Cardiac muscle cell (in vitro differentiated cells and primary cell): ENCODE results near the gene BST2. TPM values are rescaled to one million over a fixed set of nuclear protein-coding genes. Genes with fewer than 3 reads are reported as not detected.

Experiments used
- DNase-seq, 2 donors: peaks; one replicate each; pipeline versions ENCODE4 v3.0.0 to v3.0.0-alpha.2; 2010 to 2017; ENCODE audit warnings: low read depth in 1 of 2, low spot score in 1 of 2
- H3K27ac ChIP-seq: fragments of 200-600 bp; sonication (generic); 2 replicates; pipeline ENCODE4 v1.5.1; 2016
- H3K27me3 ChIP-seq: fragments of 200-600 bp; sonication (generic); 2 replicates; pipeline ENCODE4 v1.6.0; 2016; ENCODE audit warnings: control low read depth
- H3K36me3 ChIP-seq: fragments of 200-600 bp; sonication (generic); 2 replicates; pipeline ENCODE4 v1.5.1; 2016; ENCODE audit warnings: control low read depth
- H3K4me1 ChIP-seq: fragments of 200-600 bp; sonication (generic); 2 replicates; pipeline ENCODE4 v1.8.1; 2017; ENCODE audit warnings: low read depth, mild to moderate bottlenecking, mixed run types
- H3K4me3 ChIP-seq: fragments of 200-600 bp; sonication (generic); 2 replicates; pipeline ENCODE4 v1.5.1; 2016; ENCODE audit warnings: mild to moderate bottlenecking
- H3K9me3 ChIP-seq: fragments of 200-600 bp; sonication (generic); 2 replicates; pipeline ENCODE4 v1.5.1; 2017; ENCODE audit warnings: low read depth, mild to moderate bottlenecking, control low read depth
- polyA plus RNA-seq: library from polyadenylated mRNA; unstranded; fragments of >200 nt; fragmentation: Nextera tagmentation; extraction: Ambion mirVana; gene quantifications from 2 replicates; pipeline ENCODE4 v1.2.1, GENCODE V29; 2016
- total RNA-seq: library from RNA; depleted of rRNA; stranded (reverse); fragments of >200 nt; gene quantifications from 2 replicates; pipeline ENCODE4 v1.2.3, GENCODE V29; 2016
- TF ChIP-seq, protein P1 (sequence below): IDR thresholded peaks from 2 replicates; pipeline ENCODE4 v1.5.1; 2012; ENCODE audit warnings: low read depth, mild to moderate bottlenecking, low read length

Gene BST2
- total and polyA plus RNA-seq, 2 experiments from 2014 or later: 91.8 to 166 TPM

- Histone ChIP-seq H3K9me3 (no peaks in the 10 kb centered on the region), H3K27me3 (no peaks in the 10 kb centered on the region), H3K27ac (no peak overlapping the region), H3K4me1 (no peaks in the 10 kb centered on the region), H3K4me3 (no peak overlapping the region), H3K36me3 (no peaks in the 10 kb centered on the region)
- TF ChIP-seq, protein P1, sequence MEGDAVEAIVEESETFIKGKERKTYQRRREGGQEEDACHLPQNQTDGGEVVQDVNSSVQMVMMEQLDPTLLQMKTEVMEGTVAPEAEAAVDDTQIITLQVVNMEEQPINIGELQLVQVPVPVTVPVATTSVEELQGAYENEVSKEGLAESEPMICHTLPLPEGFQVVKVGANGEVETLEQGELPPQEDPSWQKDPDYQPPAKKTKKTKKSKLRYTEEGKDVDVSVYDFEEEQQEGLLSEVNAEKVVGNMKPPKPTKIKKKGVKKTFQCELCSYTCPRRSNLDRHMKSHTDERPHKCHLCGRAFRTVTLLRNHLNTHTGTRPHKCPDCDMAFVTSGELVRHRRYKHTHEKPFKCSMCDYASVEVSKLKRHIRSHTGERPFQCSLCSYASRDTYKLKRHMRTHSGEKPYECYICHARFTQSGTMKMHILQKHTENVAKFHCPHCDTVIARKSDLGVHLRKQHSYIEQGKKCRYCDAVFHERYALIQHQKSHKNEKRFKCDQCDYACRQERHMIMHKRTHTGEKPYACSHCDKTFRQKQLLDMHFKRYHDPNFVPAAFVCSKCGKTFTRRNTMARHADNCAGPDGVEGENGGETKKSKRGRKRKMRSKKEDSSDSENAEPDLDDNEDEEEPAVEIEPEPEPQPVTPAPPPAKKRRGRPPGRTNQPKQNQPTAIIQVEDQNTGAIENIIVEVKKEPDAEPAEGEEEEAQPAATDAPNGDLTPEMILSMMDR: no peak
- no peak for DNase-seq
These were observed 6.4 kb downstream of the BST2 start for GRCh38 chr19:17398902-17399527.

- Histone ChIP-seq H3K27ac (peak overlapping the region; percentile 39), H3K27me3 (no peaks in the 10 kb centered on the region), H3K4me1 (peaks cover 5% of the 10 kb centered on the region), H3K4me3 (no peak overlapping the region), H3K9me3 (no peaks in the 10 kb centered on the region), H3K36me3 (no peaks in the 10 kb centered on the region)
- DNase-seq: peak; percentile 51 to 84
- TF ChIP-seq, protein P1: peak; percentile 82
These were observed 10.5 kb downstream of the BST2 start for GRCh38 chr19:17394891-17395415.

- Histone ChIP-seq H3K27me3 (no peaks in the 10 kb centered on the region), H3K36me3 (no peaks in the 10 kb centered on the region), H3K27ac (no peak within 1 kb of the TSS), H3K9me3 (no peaks in the 10 kb centered on the region), H3K4me1 (peaks cover 5% of the 10 kb centered on the region), H3K4me3 (no peak within 1 kb of the TSS)
- TF ChIP-seq, protein P1: no peak
- DNase-seq: no peak
These were observed 11.5 kb downstream of the BST2 start, which contains the start of gene CCDC194 for GRCh38 chr19:17393914-17394313. Gene CCDC194, minus strand, starts transcription at chr19:17394196. Its CDS starts 38 bp downstream, at chr19:17394158.

DNA sequence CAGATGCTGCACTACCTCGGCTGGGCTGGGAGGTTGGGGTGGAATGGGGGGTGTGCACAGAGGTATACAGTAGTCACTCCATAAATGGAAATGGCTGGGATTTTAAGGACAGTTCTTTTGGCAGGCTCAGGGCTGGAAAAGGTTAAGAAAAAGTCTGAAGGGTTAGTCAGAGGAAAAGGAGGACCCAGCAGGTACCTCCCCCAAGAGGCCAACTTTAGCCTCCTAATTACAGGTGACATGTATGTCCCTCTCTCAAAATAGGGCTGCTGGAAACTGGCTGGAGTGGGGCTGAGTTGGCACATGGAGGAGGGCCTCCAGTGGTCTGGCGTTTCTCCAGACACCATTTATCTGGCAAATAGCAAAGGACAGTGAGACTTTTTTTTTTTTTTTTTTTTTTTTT is 12.4 kb downstream of the BST2 start:
- H3K9me3 ChIP-seq: no peaks in the 10 kb centered on the region
- no peak overlapping the region for H3K27ac ChIP-seq
- H3K36me3 ChIP-seq: no peaks in the 10 kb centered on the region
- DNase-seq: no peak
- H3K4me3 ChIP-seq: no peak overlapping the region
- H3K27me3 ChIP-seq: no peaks in the 10 kb centered on the region
- peaks cover 5% of the 10 kb centered on the region for H3K4me1 ChIP-seq
- TF ChIP-seq, protein P1: no peak

- no peaks in the 10 kb centered on the region for H3K9me3 ChIP-seq
- peak in 1 of 2 donors; percentile 42 for DNase-seq
- peak overlapping the region; percentile 62 for H3K27ac ChIP-seq
- TF ChIP-seq, protein P1: no peak
- peaks cover 5% of the 10 kb centered on the region for H3K4me1 ChIP-seq
- peak overlapping the region; percentile 21 for H3K4me3 ChIP-seq
- no peaks in the 10 kb centered on the region for H3K27me3 ChIP-seq
- H3K36me3 ChIP-seq: no peaks in the 10 kb centered on the region
These were observed 13.9 kb downstream of the BST2 start for GRCh38 chr19:17391371-17392151.
